ENCODE data around the gene TF. TPM values are rescaled to one million over a fixed set of nuclear protein-coding genes. Genes with fewer than 3 reads are reported as not detected.

Gene TF
- total RNA-seq, 1 donor from 2014 or later = 5.6 TPM

- ATAC-seq (ENCODE audit: poor library complexity) = no peak
Measured at GRCh38 chr3:133841196-133841595, 95.0 kb downstream of the TF start.

DNA sequence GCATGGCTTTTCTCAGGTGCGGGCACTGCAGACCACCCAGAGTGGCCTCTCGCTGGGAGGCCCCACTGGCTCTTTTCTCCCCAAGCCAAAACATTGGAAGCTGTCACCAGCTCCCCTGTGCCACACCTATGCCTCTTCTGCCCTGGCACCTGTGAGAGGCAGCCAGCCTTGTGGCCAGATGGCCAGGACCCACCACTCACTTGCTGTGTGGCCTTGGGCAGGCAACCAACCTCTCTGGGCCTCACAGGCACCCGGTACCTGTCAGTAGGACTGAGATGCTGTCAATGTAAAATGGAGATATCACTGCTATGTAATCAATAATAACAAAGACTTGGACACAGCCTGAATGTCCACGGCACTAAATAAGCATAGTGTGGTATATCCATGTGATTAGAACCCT lies 96.0 kb downstream of the TF start:
- ATAC-seq (ENCODE audit: poor library complexity) (no peak), DNase-seq (no peak)
- intact Hi-C loops (cut with DNase I) = no loop called here

More at GRCh38 chr3:133841196-133841595, 95.0 kb downstream of the TF start:
- DNase-seq = no peak
- intact Hi-C loops (cut with DNase I) = no loop called here

DNA sequence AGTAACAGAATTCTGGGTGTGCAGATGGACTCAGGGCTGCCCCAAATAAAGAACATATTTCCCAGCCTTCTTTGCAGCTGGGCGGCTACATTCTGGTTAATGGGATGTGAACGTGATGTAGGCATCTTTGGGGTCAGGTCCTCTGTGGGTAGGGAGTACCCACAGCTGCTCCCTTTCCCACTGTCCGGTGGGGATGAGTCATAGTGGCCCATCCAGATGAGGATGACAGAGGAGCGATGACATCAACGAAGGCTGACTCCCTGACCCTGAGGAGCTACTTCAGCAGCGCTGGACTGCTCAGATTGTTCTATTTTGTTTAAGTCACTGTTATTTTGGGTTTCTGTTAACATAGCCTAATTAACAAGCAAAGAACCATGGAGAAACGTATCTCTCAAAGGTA lies 97.4 kb downstream of the TF start:
- ATAC-seq (ENCODE audit: poor library complexity) (peak; percentile 69), DNase-seq (no peak)
- intact Hi-C loops (cut with DNase I) = no loop called here

DNA sequence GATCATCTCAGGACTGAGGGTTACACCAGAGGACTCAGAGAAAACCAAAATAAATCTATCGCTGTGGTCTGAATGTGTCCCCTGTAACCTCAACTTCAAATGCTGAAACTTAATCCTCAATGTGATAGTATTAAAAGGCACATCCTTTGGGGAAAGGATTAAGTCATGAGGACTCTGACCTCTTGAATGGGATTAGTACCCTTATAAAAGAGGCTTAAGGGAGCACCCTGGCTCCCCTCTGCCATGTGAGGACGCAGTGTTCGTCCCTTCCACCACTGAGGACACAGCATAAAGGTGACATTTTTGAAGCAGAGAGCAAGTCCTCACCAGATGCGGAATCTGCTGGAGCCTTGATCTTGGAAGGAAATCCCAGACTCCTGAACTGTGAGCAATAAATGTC lies 98.9 kb downstream of the TF start:
- no peak for DNase-seq
- intact Hi-C loops (cut with DNase I) = no loop called here
- ATAC-seq (ENCODE audit: poor library complexity) = no peak

Other genes starting within 250 kb of the TF start
- gene CDV3, start 172.7 kb upstream of the TF start, total RNA-seq = 145 TPM
- 10.0 TPM for gene TOPBP1, start 84.5 kb upstream of the TF start, total RNA-seq
- 26.4 TPM for gene SRPRB, start 59.4 kb downstream of the TF start, total RNA-seq
- 48.5 TPM for gene RAB6B, start 149.5 kb downstream of the TF start, total RNA-seq

Measured in Right ventricle myocardium superior (tissue), 1 donor.